ENCODE data around the gene PPP2R2D.
A peak's percentile ranks its signal among the peaks of the same experiment; 100 is the strongest.

Gene PPP2R2D

GRCh38 chr10:131996466-131997365 is 95.9 kb downstream of the PPP2R2D start:
- H3K27ac ChIP-seq = peak overlapping the region in 1 of 2 donors; percentile 76
- DNase-seq (ENCODE audit: low spot score) = no peak
- H3K4me3 ChIP-seq = peak overlapping the region; percentile 27
- TF ChIP-seq, protein P1, sequence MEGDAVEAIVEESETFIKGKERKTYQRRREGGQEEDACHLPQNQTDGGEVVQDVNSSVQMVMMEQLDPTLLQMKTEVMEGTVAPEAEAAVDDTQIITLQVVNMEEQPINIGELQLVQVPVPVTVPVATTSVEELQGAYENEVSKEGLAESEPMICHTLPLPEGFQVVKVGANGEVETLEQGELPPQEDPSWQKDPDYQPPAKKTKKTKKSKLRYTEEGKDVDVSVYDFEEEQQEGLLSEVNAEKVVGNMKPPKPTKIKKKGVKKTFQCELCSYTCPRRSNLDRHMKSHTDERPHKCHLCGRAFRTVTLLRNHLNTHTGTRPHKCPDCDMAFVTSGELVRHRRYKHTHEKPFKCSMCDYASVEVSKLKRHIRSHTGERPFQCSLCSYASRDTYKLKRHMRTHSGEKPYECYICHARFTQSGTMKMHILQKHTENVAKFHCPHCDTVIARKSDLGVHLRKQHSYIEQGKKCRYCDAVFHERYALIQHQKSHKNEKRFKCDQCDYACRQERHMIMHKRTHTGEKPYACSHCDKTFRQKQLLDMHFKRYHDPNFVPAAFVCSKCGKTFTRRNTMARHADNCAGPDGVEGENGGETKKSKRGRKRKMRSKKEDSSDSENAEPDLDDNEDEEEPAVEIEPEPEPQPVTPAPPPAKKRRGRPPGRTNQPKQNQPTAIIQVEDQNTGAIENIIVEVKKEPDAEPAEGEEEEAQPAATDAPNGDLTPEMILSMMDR (IDR thresholded peaks at IDR 0.05) = no peak

GRCh38 chr10:131997366-131998049 is 96.7 kb downstream of the PPP2R2D start:
- no peak for DNase-seq (ENCODE audit: low spot score)
- TF ChIP-seq, protein P1 (IDR thresholded peaks at IDR 0.05) = no peak

GRCh38 chr10:131998050-131998844 is 97.4 kb downstream of the PPP2R2D start:
- no peak for DNase-seq (ENCODE audit: low spot score)
- no peak overlapping the region for H3K4me3 ChIP-seq
- TF ChIP-seq, protein P1 (IDR thresholded peaks at IDR 0.05) = no peak
- H3K27ac ChIP-seq = peak overlapping the region in 1 of 2 donors; percentile 76

More at GRCh38 chr10:131997366-131998049, 96.7 kb downstream of the PPP2R2D start:
- H3K4me3 ChIP-seq = peak overlapping the region; percentile 27
- H3K27ac ChIP-seq = peak overlapping the region in 1 of 2 donors; percentile 76

DNA sequence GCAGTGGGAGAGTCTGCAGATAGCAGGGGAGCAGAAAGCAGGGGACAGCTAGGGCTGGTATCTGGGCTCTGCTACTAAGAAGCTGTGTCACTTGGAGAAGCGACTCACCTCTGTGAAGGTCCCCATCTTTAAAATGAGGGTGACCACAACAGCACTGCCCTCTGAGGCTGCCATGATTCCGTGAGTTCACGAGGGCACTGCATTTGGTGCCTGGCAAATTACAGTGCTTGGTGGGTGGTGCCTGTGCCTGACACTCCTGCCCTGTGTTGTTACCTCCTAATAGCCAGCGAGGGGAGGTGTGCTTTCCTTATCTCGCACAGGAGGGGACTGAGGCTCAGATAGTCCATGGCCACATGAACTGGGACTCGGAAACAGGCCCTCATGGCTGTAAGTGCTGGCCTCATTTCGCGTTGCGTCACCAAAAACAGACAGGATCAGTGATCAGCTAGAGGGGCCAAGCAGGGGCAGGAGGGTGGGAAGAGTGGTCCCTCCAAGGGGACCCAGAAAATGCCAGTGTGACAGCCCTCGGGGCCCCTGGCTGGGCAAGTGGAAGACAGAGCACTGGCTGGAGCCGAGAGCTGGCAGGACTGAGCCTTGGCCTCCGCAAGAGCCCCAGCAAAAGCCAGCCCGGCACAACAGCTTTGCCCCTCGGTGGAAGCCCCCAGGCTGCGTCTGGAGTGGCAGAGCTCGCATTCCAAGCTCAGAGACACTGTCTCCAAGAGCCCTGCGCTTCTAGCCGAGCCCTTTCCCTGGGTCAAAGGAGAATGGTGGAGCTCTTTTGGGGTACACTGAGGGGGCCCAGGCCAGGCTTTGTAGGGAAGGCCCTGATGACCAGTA is 98.3 kb downstream of the PPP2R2D start:
- peak; percentile 28 for DNase-seq (ENCODE audit: low spot score)
- TF ChIP-seq, protein P1 (IDR thresholded peaks at IDR 0.05) = no peak
- Histone ChIP-seq H3K4me3 (no peak overlapping the region), H3K27ac (peak overlapping the region in 1 of 2 donors; percentile 21)

- no peak for DNase-seq (ENCODE audit: low spot score)
- TF ChIP-seq, protein P1 (IDR thresholded peaks at IDR 0.05) = no peak
- no peak overlapping the region for H3K27ac ChIP-seq
Observed at GRCh38 chr10:132001238-132001972, 100.6 kb downstream of the PPP2R2D start.

More at GRCh38 chr10:132001238-132001972, 100.6 kb downstream of the PPP2R2D start:
- H3K4me3 ChIP-seq = no peak overlapping the region
